ENCODE data around the gene TIAM1. TPM values are rescaled to one million over a fixed set of nuclear protein-coding genes. Genes with fewer than 3 reads are reported as not detected.

TIAM1 gene
- polyA plus RNA-seq, 1 experiment: 0.11 TPM

DNA sequence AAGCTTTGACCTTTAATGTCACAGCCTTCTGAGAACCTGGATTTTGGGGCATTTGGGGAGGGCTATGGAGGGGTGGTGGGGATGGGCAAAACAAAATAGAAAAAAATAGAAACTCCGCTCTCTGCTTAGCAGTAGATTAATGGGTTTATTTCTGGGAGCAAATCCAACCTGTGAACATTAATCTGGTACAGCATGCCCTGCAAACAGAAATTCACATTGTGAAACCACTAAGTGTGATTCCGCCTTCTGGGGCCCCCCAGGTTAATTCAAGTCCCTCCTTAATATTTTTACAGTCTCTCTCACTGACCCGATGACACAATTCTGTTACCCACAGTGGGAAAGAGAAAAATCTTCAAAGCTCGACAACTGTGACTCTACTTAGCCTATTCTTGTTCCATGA is 76.4 kb downstream of the TIAM1 start:
- POLR2A ChIA-PET: no interaction called here
- Histone ChIP-seq H3K36me3 (ENCODE audit: control insufficient read depth, insufficient read depth, low read length) (no peaks in the 10 kb centered on the region), H3K4me3 (ENCODE audit: low read depth, low read length) (no peak overlapping the region), H3K27me3 (ENCODE audit: control insufficient read depth, insufficient read depth, low read length) (no peaks in the 10 kb centered on the region)
- no peak for DNase-seq (ENCODE audit: low read depth)
- CTCF ChIA-PET: no interaction called here
- TF ChIP-seq CTCF (IDR thresholded peaks at IDR 0.05; ENCODE audit: insufficient read depth, low read depth, low read length): no peak

DNA sequence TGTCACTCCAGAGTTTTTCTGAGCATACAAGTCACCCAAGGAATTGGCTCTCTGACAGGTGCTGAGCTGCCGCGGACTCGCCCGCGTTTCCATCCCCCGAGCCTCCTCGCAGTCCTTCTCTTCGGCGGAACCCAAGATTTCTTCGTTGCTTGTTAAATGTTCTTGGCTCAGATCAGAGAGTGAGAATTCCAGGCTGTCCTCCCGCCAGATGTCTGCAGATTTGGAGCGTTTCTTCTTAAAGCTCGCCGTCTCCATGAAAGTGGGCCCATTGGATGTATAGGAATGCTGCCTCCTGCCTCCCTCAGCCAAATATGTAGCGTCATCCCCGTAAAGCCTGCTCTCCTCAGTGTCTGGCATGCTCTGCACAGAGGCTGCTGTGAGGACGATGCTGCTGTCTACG is 77.8 kb downstream of the TIAM1 start:
- no peak for TF ChIP-seq CTCF (IDR thresholded peaks at IDR 0.05; ENCODE audit: insufficient read depth, low read depth, low read length)
- Histone ChIP-seq H3K4me3 (ENCODE audit: low read depth, low read length) (no peak overlapping the region), H3K36me3 (ENCODE audit: control insufficient read depth, insufficient read depth, low read length) (no peaks in the 10 kb centered on the region), H3K27me3 (ENCODE audit: control insufficient read depth, insufficient read depth, low read length) (no peaks in the 10 kb centered on the region)
- DNase-seq (ENCODE audit: low read depth): no peak
- POLR2A ChIA-PET: no interaction called here
- CTCF ChIA-PET: interaction anchor here (1.1 kb wide), 1 partner anchor 15 kb away, joined by 3 read pairs; no protein-coding TSS in a partner anchor

DNA sequence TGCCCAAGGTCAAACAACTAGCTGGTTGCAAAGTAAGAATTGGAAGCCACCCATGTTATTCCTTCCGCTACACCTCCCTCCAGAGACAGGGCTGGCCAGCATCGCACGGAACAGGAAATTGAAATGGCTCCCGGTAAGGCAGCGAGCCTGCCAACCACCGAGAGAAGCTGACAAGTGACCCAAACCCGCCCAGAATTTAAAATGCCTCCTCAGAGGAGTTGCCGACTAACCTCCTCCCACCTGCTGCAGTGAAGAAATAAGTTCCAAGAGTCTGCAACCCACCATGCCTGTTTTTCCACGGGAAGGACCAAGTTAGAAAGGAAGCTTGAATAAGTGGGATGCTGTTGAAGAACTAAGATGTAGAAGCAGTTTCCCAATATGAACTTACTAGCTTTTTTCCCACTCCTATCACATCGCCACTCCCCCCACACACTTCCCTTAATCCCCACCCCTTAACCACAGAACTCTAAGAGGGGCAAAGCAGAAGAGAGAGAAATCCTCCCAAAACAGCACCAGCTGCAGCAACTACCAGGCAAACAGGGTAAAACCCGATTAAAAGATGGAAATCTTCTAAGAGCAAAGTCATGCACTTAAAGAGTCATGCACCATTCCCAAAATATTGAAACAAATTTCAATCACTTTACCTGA is 78.6 kb downstream of the TIAM1 start:
- H3K4me3 ChIP-seq (ENCODE audit: low read depth, low read length): no peak overlapping the region
- CTCF ChIA-PET: interaction anchor here (0.8 to 1.1 kb wide), 2 partner anchors 10 to 14 kb away, joined by 3 to 4 read pairs; no protein-coding TSS in a partner anchor

DNA sequence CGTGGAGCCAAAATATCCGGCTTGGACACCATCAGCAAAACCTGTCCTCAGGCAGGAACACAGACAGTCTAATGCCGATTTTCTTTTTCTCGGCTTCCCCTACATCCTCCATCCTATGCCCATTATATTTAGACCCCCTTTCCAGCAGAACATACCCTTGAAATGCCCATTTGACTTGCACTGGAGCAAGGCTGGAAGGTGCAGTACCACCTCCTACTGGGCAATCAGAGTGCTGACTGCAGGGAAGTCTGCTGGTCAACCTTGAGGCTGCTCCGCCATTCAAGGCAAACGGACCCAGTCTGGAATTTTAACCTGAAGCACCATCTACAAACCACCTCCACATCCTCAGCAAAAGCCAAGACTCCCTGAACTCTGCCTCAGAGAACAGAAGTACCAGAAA is 79.5 kb downstream of the TIAM1 start:
- no peak overlapping the region for H3K4me3 ChIP-seq (ENCODE audit: low read depth, low read length)
- ChIA-PET CTCF (no interaction called here), POLR2A (no interaction called here)

More for the DNA sequence above, 78.6 kb downstream of the TIAM1 start:
- TF ChIP-seq CTCF (IDR thresholded peaks at IDR 0.05; ENCODE audit: insufficient read depth, low read depth, low read length): no peak
- no peaks in the 10 kb centered on the region for H3K27me3 ChIP-seq (ENCODE audit: control insufficient read depth, insufficient read depth, low read length)
- POLR2A ChIA-PET: no interaction called here
- no peaks in the 10 kb centered on the region for H3K36me3 ChIP-seq (ENCODE audit: control insufficient read depth, insufficient read depth, low read length)
- DNase-seq (ENCODE audit: low read depth): no peak

GRCh38 chr21:31262728-31263127 is 81.3 kb downstream of the TIAM1 start:
- CTCF ChIA-PET: no interaction called here
- POLR2A ChIA-PET: no interaction called here
- no peak for DNase-seq (ENCODE audit: low read depth)
- TF ChIP-seq CTCF (IDR thresholded peaks at IDR 0.05; ENCODE audit: insufficient read depth, low read depth, low read length): no peak
- Histone ChIP-seq H3K4me3 (ENCODE audit: low read depth, low read length) (no peak overlapping the region), H3K27me3 (ENCODE audit: control insufficient read depth, insufficient read depth, low read length) (no peaks in the 10 kb centered on the region), H3K36me3 (ENCODE audit: control insufficient read depth, insufficient read depth, low read length) (no peaks in the 10 kb centered on the region)

More for the DNA sequence above, 79.5 kb downstream of the TIAM1 start:
- no peaks in the 10 kb centered on the region for H3K36me3 ChIP-seq (ENCODE audit: control insufficient read depth, insufficient read depth, low read length)
- DNase-seq (ENCODE audit: low read depth): no peak
- TF ChIP-seq CTCF (IDR thresholded peaks at IDR 0.05; ENCODE audit: insufficient read depth, low read depth, low read length): no peak
- no peaks in the 10 kb centered on the region for H3K27me3 ChIP-seq (ENCODE audit: control insufficient read depth, insufficient read depth, low read length)
